Neural progenitor cell (in vitro differentiated cells): ENCODE data around the gene IL17C. TPM values are rescaled to one million over a fixed set of nuclear protein-coding genes. Genes with fewer than 3 reads are reported as not detected.
A peak's percentile ranks its signal among the peaks of the same experiment; 100 is the strongest.

Experiments
- DNase-seq: peaks from one replicate; pipeline ENCODE4 v3.0.0-alpha.2; 2016; ENCODE audit warnings: low spot score
- H2AFZ ChIP-seq: fragments of 200-600 bp; sonication (generic); replicated peaks from 2 replicates; pipeline ENCODE4 v1.6.1; 2016; ENCODE audit warnings: antibody characterized with exemption
- H3F3A ChIP-seq: fragments of 200-600 bp; sonication (generic); 2 replicates; pipeline ENCODE4 v1.6.1; 2016; ENCODE audit warnings: antibody characterized with exemption, low read depth
- H3K27ac ChIP-seq: fragments of 200-600 bp; sonication (generic); 2 replicates; pipeline ENCODE4 v1.5.1; 2016; ENCODE audit warnings: mild to moderate bottlenecking
- H3K27me3 ChIP-seq: fragments of 200-600 bp; sonication (generic); 2 replicates; pipeline ENCODE4 v1.6.1; 2016; ENCODE audit warnings: mild to moderate bottlenecking, moderate library complexity
- H3K36me3 ChIP-seq: fragments of 200-600 bp; sonication (generic); 2 replicates; pipeline ENCODE4 v1.5.1; 2016
- H3K4me1 ChIP-seq: fragments of 200-600 bp; sonication (generic); 2 replicates; pipeline ENCODE4 v1.6.1; 2016; ENCODE audit warnings: mixed run types
- H3K4me2 ChIP-seq: fragments of 200-600 bp; sonication (generic); 2 replicates; pipeline ENCODE4 v1.6.1; 2016
- H3K4me3 ChIP-seq: fragments of 200-600 bp; sonication (generic); 2 replicates; pipeline ENCODE4 v1.5.1; 2016
- H3K79me2 ChIP-seq: fragments of 200-600 bp; sonication (generic); 2 replicates; pipeline ENCODE4 v1.6.1; 2016; ENCODE audit warnings: low read depth
- H3K9ac ChIP-seq: fragments of 200-600 bp; sonication (generic); 2 replicates; pipeline ENCODE4 v1.6.1; 2016
- H3K9me3 ChIP-seq: fragments of 200-600 bp; sonication (generic); 2 replicates; pipeline ENCODE4 v1.5.1; 2016; ENCODE audit warnings: low read depth
- H4K20me1 ChIP-seq: fragments of 200-600 bp; sonication (generic); 2 replicates; pipeline ENCODE4 v1.6.1; 2016; ENCODE audit warnings: low read depth
- H3K27ac Mint-ChIP-seq: 3 replicates; pipeline ENCODE4 v1.8.0; 2021; ENCODE audit warnings: mixed read lengths
- H3K27me3 Mint-ChIP-seq: 2 replicates; pipeline ENCODE4 v1.8.0; 2022; ENCODE audit warnings: low read depth, mild to moderate bottlenecking, inconsistent platforms, moderate library complexity, mixed read lengths; ENCODE audit not compliant: insufficient read depth
- H3K36me3 Mint-ChIP-seq: 3 replicates; pipeline ENCODE4 v1.8.0; 2021; ENCODE audit warnings: mixed read lengths
- H3K4me1 Mint-ChIP-seq: 3 replicates; pipeline ENCODE4 v1.8.0; 2021; ENCODE audit warnings: mixed read lengths
- H3K4me3 Mint-ChIP-seq: 3 replicates; pipeline ENCODE4 v1.8.0; 2021; ENCODE audit warnings: mild to moderate bottlenecking, moderate library complexity, mixed read lengths
- H3K9me3 Mint-ChIP-seq: 3 replicates; pipeline ENCODE4 v1.8.0; 2020; ENCODE audit warnings: mixed read lengths
- CTCF ChIP-seq: fragments of 200-600 bp; sonication (generic); IDR thresholded peaks from 2 replicates; pipeline ENCODE4 v1.5.1; 2017; ENCODE audit warnings: antibody characterized with exemption, mild to moderate bottlenecking
- EZH2 ChIP-seq: fragments of 200-600 bp; sonication (generic); IDR thresholded peaks from 2 replicates; pipeline ENCODE4 v1.6.1; 2017; ENCODE audit warnings: antibody characterized with exemption, mild to moderate bottlenecking, moderate library complexity
- EZH2phosphoT487 ChIP-seq: fragments of 200-600 bp; sonication (generic); IDR thresholded peaks from 2 replicates; pipeline ENCODE4 v1.6.1; 2017; ENCODE audit warnings: antibody characterized with exemption
- total RNA-seq: library from RNA; depleted of rRNA; stranded (reverse); fragments of >200 nt; gene quantifications from 2 replicates; pipeline ENCODE4 v1.2.3, GENCODE V29; 2015; ENCODE audit warnings: low replicate concordance

IL17C gene
- total RNA-seq, 1 donor from 2014 or later = not detected

GRCh38 chr16:88591577-88592021, 46.8 kb upstream of the IL17C start:
- no peaks in the 10 kb centered on the region for H3K9me3 ChIP-seq
- no peaks in the 10 kb centered on the region for H3K36me3 ChIP-seq
- H3K36me3 Mint-ChIP-seq = peaks cover 37% of the 10 kb centered on the region
- no peaks in the 10 kb centered on the region for H3K27me3 ChIP-seq
- no peaks in the 10 kb centered on the region for H3K9me3 Mint-ChIP-seq
- no peaks in the 10 kb centered on the region for H3K4me1 ChIP-seq
- H3K4me3 Mint-ChIP-seq = no peak overlapping the region
- H4K20me1 ChIP-seq = peaks cover 12% of the 10 kb centered on the region
- H3K4me3 ChIP-seq = no peak overlapping the region
- H3K79me2 ChIP-seq = peaks cover 25% of the 10 kb centered on the region
- H3K4me1 Mint-ChIP-seq = peaks cover 2% of the 10 kb centered on the region
- DNase-seq = no peak
- H2AFZ ChIP-seq = no peak overlapping the region
- no peaks in the 10 kb centered on the region for H3F3A ChIP-seq
- TF ChIP-seq CTCF (no peak), EZH2 (no peak), EZH2phosphoT487 (no peak)
- no peak overlapping the region for H3K27ac Mint-ChIP-seq
- no peak overlapping the region for H3K27ac ChIP-seq
- H3K27me3 Mint-ChIP-seq = peaks cover 4% of the 10 kb centered on the region
- no peak overlapping the region for H3K9ac ChIP-seq
- no peak overlapping the region for H3K4me2 ChIP-seq

GRCh38 chr16:88593061-88593460, 45.3 kb upstream of the IL17C start:
- Mint-ChIP-seq H3K36me3 (peaks cover 31% of the 10 kb centered on the region), H3K4me3 (peak overlapping the region; percentile 55), H3K27ac (no peak overlapping the region), H3K27me3 (peaks cover 4% of the 10 kb centered on the region), H3K4me1 (peaks cover 2% of the 10 kb centered on the region), H3K9me3 (no peaks in the 10 kb centered on the region)
- Histone ChIP-seq H3K36me3 (no peaks in the 10 kb centered on the region), H3K4me2 (no peak overlapping the region), H4K20me1 (peaks cover 12% of the 10 kb centered on the region), H3F3A (no peaks in the 10 kb centered on the region), H3K4me3 (no peak overlapping the region), H3K27ac (no peak overlapping the region), H3K9me3 (no peaks in the 10 kb centered on the region), H3K27me3 (no peaks in the 10 kb centered on the region), H3K9ac (no peak overlapping the region), H3K79me2 (peaks cover 26% of the 10 kb centered on the region), H3K4me1 (no peaks in the 10 kb centered on the region), H2AFZ (no peak overlapping the region)
- no peak for TF ChIP-seq CTCF
- no peak for TF ChIP-seq EZH2
- TF ChIP-seq EZH2phosphoT487 = no peak
- no peak for DNase-seq

GRCh38 chr16:88593489-88593888, 44.9 kb upstream of the IL17C start:
- no peaks in the 10 kb centered on the region for H3K9me3 Mint-ChIP-seq
- H3K4me1 Mint-ChIP-seq = peaks cover 2% of the 10 kb centered on the region
- Histone ChIP-seq H3K4me3 (no peak overlapping the region), H3F3A (no peaks in the 10 kb centered on the region), H3K79me2 (peaks cover 26% of the 10 kb centered on the region), H4K20me1 (peaks cover 12% of the 10 kb centered on the region), H2AFZ (no peak overlapping the region), H3K27ac (no peak overlapping the region), H3K9me3 (no peaks in the 10 kb centered on the region), H3K4me2 (no peak overlapping the region), H3K27me3 (no peaks in the 10 kb centered on the region), H3K9ac (no peak overlapping the region), H3K4me1 (no peaks in the 10 kb centered on the region), H3K36me3 (no peaks in the 10 kb centered on the region)
- no peak for DNase-seq
- peaks cover 4% of the 10 kb centered on the region for H3K27me3 Mint-ChIP-seq
- no peak overlapping the region for H3K4me3 Mint-ChIP-seq
- H3K36me3 Mint-ChIP-seq = peaks cover 27% of the 10 kb centered on the region
- TF ChIP-seq EZH2 = no peak
- no peak for TF ChIP-seq EZH2phosphoT487
- no peak for TF ChIP-seq CTCF
- H3K27ac Mint-ChIP-seq = no peak overlapping the region
